GM19351 (cell line): ENCODE data around the gene ARVCF.

Experiments used
- ATAC-seq: cut with Tn5 transposase; IDR thresholded peaks from one replicate; pipeline ENCODE4 v1.9.1; 2021; ENCODE audit warnings: mild to moderate bottlenecking, moderate library complexity; ENCODE audit not compliant: unreplicated experiment

ARVCF gene

GRCh38 chr22:20053407-20054033, 36.9 kb upstream of the ARVCF start:
- no peak for ATAC-seq

- no peak for ATAC-seq
Measured at GRCh38 chr22:20052309-20053259, 36.0 kb upstream of the ARVCF start.

- no peak for ATAC-seq
Measured at GRCh38 chr22:20051927-20052308, 35.3 kb upstream of the ARVCF start.

- ATAC-seq = no peak
Measured at GRCh38 chr22:20046730-20047129, 30.1 kb upstream of the ARVCF start.

- no peak for ATAC-seq
Measured at GRCh38 chr22:20044495-20045151, 28.0 kb upstream of the ARVCF start.

- no peak for ATAC-seq
Measured at GRCh38 chr22:20043997-20044342, 27.3 kb upstream of the ARVCF start.

- ATAC-seq = no peak
Measured at GRCh38 chr22:20043057-20043996, 26.7 kb upstream of the ARVCF start.

- no peak for ATAC-seq
Measured at GRCh38 chr22:20040327-20041200, 23.9 kb upstream of the ARVCF start.

- no peak for ATAC-seq
Measured at GRCh38 chr22:20039683-20040325, 23.2 kb upstream of the ARVCF start.

GRCh38 chr22:20038574-20038973, 22.0 kb upstream of the ARVCF start:
- no peak for ATAC-seq

- no peak for ATAC-seq
Measured at GRCh38 chr22:20037419-20037818, 20.8 kb upstream of the ARVCF start.

- ATAC-seq = no peak
Measured at GRCh38 chr22:20036535-20037392, 20.1 kb upstream of the ARVCF start.

GRCh38 chr22:20036084-20036482, 19.5 kb upstream of the ARVCF start:
- no peak for ATAC-seq

GRCh38 chr22:20035375-20036083, 18.9 kb upstream of the ARVCF start:
- ATAC-seq = no peak

GRCh38 chr22:20034143-20034542, 17.5 kb upstream of the ARVCF start:
- ATAC-seq = no peak

- no peak for ATAC-seq
Measured at GRCh38 chr22:20033045-20033706, 16.6 kb upstream of the ARVCF start.

- no peak for ATAC-seq
Measured at GRCh38 chr22:20032407-20032991, 15.9 kb upstream of the ARVCF start.
